WTC11 (cell line): ENCODE data around the gene CYRIA.

Experiments used
- ATF1 ChIP-seq: sonication (generic); formaldehyde crosslinking; IDR thresholded peaks from 2 replicates; pipeline ENCODE4 v1.8.1; 2023; ENCODE audit warnings: mild to moderate bottlenecking, moderate library complexity, missing genetic modification reagents
- ATF6 ChIP-seq: sonication (generic); formaldehyde crosslinking; IDR thresholded peaks from 2 replicates; pipeline ENCODE4 v1.8.1; 2023; ENCODE audit warnings: mild to moderate bottlenecking, missing genetic modification reagents
- CREB1 ChIP-seq: sonication (generic); formaldehyde crosslinking; IDR thresholded peaks from 2 replicates; pipeline ENCODE4 v1.8.0; 2023; ENCODE audit warnings: mild to moderate bottlenecking, missing genetic modification reagents
- JUN ChIP-seq: sonication (generic); formaldehyde crosslinking; IDR thresholded peaks from 2 replicates; pipeline ENCODE4 v1.8.0; 2023; ENCODE audit warnings: mild to moderate bottlenecking, missing genetic modification reagents
- MLX ChIP-seq: sonication (generic); formaldehyde crosslinking; IDR thresholded peaks from 2 replicates; pipeline ENCODE4 v1.8.1; 2023; ENCODE audit warnings: mild to moderate bottlenecking, missing genetic modification reagents, moderate library complexity
- SMAD4 ChIP-seq: sonication (generic); formaldehyde crosslinking; IDR thresholded peaks from 2 replicates; pipeline ENCODE4 v1.8.0; 2022; ENCODE audit warnings: mild to moderate bottlenecking, missing genetic modification reagents
- SOX15 ChIP-seq: fragments of 250-450 bp; sonication (Bioruptor Pico); IDR thresholded peaks from 2 replicates; pipeline ENCODE4 v1.9.0; 2021; ENCODE audit warnings: mild to moderate bottlenecking
- TEAD4 ChIP-seq: sonication (generic); formaldehyde crosslinking; IDR thresholded peaks from 2 replicates; pipeline ENCODE4 v1.8.0; 2022; ENCODE audit warnings: mild to moderate bottlenecking, missing genetic modification reagents
- USF1 ChIP-seq: sonication (generic); formaldehyde crosslinking; IDR thresholded peaks from 2 replicates; pipeline ENCODE4 v1.8.0; 2022; ENCODE audit warnings: mild to moderate bottlenecking, missing genetic modification reagents
- ZNF232 ChIP-seq: sonication (generic); formaldehyde crosslinking; IDR thresholded peaks from 2 replicates; pipeline ENCODE4 v1.8.0; 2022; ENCODE audit warnings: mild to moderate bottlenecking, missing genetic modification reagents
- ZNF416 ChIP-seq: fragments of 250-450 bp; sonication (Bioruptor Pico); IDR thresholded peaks from 2 replicates; pipeline ENCODE4 v1.9.0; 2021; ENCODE audit warnings: mild to moderate bottlenecking, inconsistent platforms
- TF ChIP-seq, protein P1 (sequence below): fragments of 200-600 bp; IDR thresholded peaks from 2 replicates; pipeline ENCODE4 v1.8.0; 2022; ENCODE audit warnings: antibody characterized with exemption

- TF ChIP-seq USF1 (CRISPR knock-in tag) = no peak
- no peak for TF ChIP-seq SOX15 (CRISPR knock-in tag)
- no peak for TF ChIP-seq MLX
- TF ChIP-seq TEAD4 (CRISPR knock-in tag) = no peak
- TF ChIP-seq SMAD4 (CRISPR knock-in tag) = no peak
- TF ChIP-seq, protein P1, sequence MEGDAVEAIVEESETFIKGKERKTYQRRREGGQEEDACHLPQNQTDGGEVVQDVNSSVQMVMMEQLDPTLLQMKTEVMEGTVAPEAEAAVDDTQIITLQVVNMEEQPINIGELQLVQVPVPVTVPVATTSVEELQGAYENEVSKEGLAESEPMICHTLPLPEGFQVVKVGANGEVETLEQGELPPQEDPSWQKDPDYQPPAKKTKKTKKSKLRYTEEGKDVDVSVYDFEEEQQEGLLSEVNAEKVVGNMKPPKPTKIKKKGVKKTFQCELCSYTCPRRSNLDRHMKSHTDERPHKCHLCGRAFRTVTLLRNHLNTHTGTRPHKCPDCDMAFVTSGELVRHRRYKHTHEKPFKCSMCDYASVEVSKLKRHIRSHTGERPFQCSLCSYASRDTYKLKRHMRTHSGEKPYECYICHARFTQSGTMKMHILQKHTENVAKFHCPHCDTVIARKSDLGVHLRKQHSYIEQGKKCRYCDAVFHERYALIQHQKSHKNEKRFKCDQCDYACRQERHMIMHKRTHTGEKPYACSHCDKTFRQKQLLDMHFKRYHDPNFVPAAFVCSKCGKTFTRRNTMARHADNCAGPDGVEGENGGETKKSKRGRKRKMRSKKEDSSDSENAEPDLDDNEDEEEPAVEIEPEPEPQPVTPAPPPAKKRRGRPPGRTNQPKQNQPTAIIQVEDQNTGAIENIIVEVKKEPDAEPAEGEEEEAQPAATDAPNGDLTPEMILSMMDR = no peak
- TF ChIP-seq JUN = no peak
- no peak for TF ChIP-seq ATF6
- no peak for TF ChIP-seq ZNF232
- no peak for TF ChIP-seq ZNF416 (CRISPR knock-in tag)
- no peak for TF ChIP-seq ATF1 (CRISPR knock-in tag)
- no peak for TF ChIP-seq CREB1 (CRISPR knock-in tag)
Measured at GRCh38 chr2:16660114-16660513, 5.5 kb downstream of the CYRIA start.
